Measurements from ENCODE around the gene RETREG1.
A peak's percentile ranks its signal among the peaks of the same experiment; 100 is the strongest.
"Not testable (repeated sequence)": the region's sequence is repeated elsewhere in the genome, so short reads cannot be mapped to it uniquely, and the experiment has no call there.

The RETREG1 gene

GRCh38 chr5:16483361-16483760, 133.4 kb downstream of the RETREG1 start:
- DNase-seq: peak; percentile 50

GRCh38 chr5:16482891-16483290, 133.9 kb downstream of the RETREG1 start:
- no peak for DNase-seq

DNA sequence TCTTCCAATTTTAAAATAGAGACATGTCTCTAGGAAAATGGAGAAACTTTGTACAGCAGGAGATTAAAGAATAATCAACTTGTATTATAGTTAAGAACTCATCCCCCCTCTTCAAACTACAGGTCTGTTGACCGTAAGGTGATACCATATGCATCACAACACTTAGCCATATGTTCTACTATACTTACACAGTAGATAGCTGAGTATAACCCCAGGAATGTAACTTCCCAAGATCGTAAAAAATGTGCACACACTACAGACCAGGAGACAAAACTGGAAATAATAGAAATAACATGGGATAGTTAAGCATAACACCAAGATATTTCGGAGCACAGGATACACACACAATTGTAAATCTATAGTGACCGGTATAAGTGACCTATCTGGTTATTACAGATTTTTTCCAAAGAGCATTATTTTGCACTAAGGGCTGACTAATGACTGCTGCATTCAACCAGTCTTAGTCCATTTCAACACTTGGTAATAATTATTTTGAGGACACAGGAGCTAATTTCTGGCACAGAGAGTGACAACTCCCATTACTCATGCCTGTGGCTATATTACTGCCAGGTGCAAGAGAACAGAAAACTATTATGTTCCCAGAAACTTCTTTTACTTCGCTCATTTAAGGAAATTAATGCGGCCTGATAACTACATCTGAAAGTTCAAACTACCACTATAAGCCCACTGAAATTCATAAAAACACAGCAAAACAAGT, 135.8 kb downstream of the RETREG1 start:
- no peak for DNase-seq

- no peak for DNase-seq
Observed at GRCh38 chr5:16480144-16480543, 136.7 kb downstream of the RETREG1 start.

- no peak for DNase-seq
Observed at GRCh38 chr5:16477541-16477940, 139.3 kb downstream of the RETREG1 start.

- not testable (repeated sequence) for DNase-seq
Observed at GRCh38 chr5:16476417-16476816, 140.4 kb downstream of the RETREG1 start.

DNA sequence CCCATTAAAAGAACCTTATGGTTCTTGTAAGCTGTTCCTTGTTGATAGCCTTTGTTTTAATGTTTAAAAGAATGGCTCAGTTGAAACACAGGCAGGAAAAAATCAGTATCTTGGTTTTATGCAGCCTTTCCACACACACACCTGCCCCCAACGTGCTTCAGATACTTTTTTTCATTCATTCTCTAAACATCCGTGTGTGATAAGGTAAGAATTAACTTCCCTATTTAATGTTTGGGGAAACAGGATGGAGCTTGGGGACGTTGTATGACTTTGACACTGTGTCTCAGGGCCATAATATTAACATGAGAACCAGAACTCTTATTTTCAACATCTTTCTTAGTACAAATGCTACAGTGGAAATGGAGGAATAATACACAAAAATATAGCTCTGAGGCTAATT, 145.4 kb downstream of the RETREG1 start:
- no peak for DNase-seq

DNA sequence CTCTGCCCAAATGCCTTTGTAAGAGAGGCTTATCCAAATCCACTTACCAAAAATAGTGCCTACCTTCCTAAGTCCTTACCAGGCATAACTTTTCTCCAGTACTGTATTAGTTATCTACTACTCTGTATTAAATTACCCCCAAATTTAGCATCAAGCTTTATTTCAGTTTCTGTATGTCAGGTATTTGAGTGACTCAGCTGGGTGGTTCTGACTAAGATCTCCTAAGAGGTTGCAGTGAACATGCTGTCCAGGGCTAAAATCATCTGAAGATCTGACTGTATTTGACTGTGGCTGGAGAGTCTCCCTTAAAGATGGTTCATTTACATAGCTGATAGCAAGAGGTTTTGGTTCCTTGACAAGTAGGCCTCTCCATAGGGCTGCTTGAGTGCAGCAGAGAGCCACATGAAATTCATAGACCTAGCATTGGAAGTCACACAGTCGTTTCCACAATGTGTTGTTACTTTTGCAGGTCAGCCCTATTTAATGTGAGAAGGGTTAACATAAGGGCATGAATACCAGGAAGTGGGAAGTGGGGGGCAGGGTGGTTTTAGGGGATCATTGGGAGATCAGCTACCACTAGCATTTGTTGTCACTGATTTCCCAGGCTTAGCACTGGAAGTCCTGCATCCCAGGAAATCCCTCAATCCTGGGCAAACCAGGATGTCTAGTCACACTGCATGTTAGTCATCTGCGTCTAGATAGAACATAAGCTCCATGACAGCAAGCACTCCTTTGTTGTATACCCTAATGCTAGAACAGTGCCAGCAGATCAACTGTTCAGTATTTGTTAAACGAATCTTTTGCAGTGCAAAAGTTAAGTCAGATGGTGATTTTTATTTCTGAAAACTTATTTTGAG, 149.2 kb downstream of the RETREG1 start:
- no peak for DNase-seq

- DNase-seq: peak; percentile 98
Observed at GRCh38 chr5:16465544-16466432, 151.0 kb downstream of the RETREG1 start, which contains the start of gene ZNF622. ZNF622 (minus strand) TSS chr5:16465800; CDS start chr5:16465665, 135 bp downstream.

GRCh38 chr5:16464664-16465543, 151.9 kb downstream of the RETREG1 start:
- no peak for DNase-seq

DNA sequence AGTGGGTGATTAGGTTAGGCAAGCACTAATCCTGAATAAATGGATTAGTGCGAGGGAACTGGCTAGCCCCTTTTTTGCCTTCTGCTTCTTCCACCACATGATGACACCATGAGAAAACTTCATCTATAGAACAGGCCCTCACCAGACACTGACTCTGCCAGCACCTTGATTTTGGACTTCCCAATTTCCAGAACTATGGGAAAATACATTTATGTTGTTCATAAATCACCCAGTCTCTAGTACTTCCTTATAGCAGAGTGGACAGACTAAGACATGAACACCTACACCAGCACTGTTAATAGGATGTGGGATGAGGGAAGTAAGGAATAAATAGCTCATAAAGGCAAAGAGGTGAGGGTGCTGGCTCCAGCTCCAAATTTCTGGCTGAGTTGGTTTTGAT, 152.6 kb downstream of the RETREG1 start:
- DNase-seq: no peak

GRCh38 chr5:16461782-16462181, 155.0 kb downstream of the RETREG1 start:
- no peak for DNase-seq

DNA sequence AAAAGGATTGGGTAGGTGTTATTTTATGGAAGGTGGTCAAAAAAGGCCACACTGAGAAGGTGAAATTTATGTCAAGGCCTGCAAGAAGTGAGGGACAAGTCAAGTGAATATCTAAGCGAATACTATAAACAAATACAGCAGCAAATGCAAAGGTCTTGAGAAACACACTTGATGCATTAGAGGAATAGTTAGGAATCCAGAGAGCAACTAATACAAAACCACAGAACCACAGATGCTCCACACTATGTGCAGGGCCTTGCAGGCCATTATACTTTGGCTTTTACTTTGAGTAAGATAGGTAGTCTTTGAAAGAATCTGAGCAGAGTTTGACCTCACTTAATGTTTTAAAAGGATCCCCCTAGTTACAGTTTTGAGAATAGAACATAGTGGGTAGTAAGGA, 155.8 kb downstream of the RETREG1 start:
- no peak for DNase-seq

DNA sequence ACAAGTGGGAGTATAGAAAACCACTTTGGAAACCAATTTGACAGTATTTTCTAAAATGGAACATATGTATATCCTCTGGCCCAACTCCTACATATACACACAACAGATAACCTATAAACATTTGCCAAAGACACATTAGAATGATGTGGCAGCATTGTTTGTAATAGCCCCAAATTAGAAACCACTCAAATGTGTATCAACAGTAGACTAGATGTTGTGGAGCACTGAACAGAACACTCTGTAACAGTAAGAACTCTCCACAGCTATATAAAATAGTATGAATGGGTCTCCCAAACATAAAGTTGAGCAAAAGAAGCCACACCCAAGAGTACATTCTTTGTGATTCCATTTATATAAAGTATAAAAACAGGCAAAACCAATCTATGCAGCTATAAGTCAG, 157.3 kb downstream of the RETREG1 start:
- DNase-seq: no peak

DNA sequence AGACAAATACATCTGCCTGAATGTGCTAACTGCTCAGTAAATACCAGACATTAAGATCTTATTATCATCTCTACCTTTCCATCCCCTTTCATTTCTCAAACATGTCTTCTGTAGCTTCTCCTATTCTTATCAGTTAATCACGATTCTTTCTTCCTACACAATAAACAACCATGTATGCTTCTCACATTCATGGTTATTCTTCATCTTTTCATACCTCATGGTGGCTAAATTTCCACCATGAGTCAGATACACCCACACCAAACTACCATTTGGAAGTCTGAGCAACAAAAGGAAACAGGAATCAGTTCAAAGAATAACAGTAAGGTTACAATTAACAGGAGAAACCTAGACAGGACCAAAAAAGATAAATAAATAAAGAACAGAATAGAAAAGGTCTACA, 158.9 kb downstream of the RETREG1 start:
- no peak for DNase-seq

GRCh38 chr5:16457451-16457850, 159.3 kb downstream of the RETREG1 start:
- DNase-seq: no peak

GRCh38 chr5:16456103-16456832, 160.5 kb downstream of the RETREG1 start:
- DNase-seq: peak; percentile 70

DNA sequence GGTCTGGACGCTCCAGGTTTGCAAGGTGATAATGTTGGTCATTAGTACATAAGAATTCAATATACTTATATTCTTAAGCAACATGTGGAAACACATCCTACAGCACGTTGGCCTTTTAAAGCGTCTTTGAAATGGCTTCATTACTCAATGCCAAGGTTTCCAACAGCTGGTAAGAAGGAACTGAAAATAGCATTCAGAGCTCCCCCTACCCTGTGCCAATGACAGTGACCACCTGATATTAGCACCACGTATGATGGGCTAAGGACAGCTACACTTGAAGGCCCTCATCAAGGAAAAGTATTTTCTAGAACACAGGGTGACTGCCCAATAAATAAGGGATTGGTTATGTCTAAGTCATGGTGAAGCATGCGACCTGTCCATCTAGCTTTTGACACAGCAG, 161.1 kb downstream of the RETREG1 start:
- no peak for DNase-seq

DNA sequence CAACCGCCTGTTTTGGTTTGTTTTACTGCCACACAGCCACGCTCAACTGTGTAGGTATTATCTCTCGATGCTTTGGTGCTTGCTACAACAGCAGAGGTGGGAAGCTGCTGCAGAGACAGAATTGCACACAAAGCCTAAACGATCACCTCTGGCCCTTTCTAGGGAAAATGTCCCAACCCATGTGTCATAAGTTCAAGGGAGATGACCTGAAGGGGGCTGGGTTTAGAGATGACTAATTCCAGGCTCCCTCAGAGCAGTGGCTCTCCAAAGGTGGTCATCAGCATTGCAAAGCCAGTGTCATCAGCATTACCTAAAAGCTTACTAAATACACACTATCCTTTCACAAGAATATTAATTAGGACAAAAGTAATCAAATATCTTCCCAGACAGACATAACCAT, 162.1 kb downstream of the RETREG1 start:
- no peak for DNase-seq

DNA sequence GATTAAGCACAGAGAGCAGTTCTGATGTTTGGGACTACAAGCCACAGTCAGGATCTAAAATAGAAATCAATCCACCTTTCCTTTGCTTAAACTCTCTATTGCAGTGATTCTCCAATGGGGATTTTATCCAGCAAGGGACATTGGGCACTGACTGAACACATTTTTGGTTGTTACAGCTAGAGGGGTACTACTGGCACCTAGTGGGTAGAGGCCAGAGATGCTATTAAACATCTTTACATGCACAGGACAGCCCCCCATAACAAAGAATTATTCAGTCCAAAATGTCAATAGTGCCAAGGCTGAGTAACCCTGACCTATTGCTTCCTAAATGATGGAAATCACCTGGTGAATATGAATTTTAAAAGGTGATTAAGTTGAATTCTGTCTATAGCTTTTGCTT, 163.2 kb downstream of the RETREG1 start:
- no peak for DNase-seq

GRCh38 chr5:16450163-16450562, 166.6 kb downstream of the RETREG1 start:
- DNase-seq: no peak
